T-helper 17 cell (primary cell): ENCODE results near the gene LTO1. TPM values are rescaled to one million over a fixed set of nuclear protein-coding genes. Genes with fewer than 3 reads are reported as not detected.

Source experiments
- ATAC-seq: fragments of 150-1000 bp; cut with Tn5 transposase; 2 replicates; pipeline ENCODE4 v1.10.0; 2021; ENCODE audit warnings: mild to moderate bottlenecking, moderate library complexity
- DNase-seq, 3 donors: peaks; one replicate each; pipeline versions ENCODE4 v3.0.0 to v3.0.0-alpha.2; 2020 to 2021
- H3K9me3 ChIP-seq: one replicate; pipeline ENCODE4 v1.7.0; 2013; ENCODE audit warnings: low read length, mild to moderate bottlenecking; ENCODE audit not compliant: control insufficient read depth, poor library complexity, severe bottlenecking
- H3K27ac Mint-ChIP-seq: one replicate; pipeline ENCODE4 v1.8.0; 2022; ENCODE audit warnings: mild to moderate bottlenecking, moderate library complexity, mixed read lengths
- H3K27me3 Mint-ChIP-seq: one replicate; pipeline ENCODE4 v1.8.0; 2022; ENCODE audit warnings: mixed read lengths
- H3K36me3 Mint-ChIP-seq: one replicate; pipeline ENCODE4 v1.8.0; 2022; ENCODE audit warnings: low read depth, mixed read lengths
- H3K4me1 Mint-ChIP-seq: one replicate; pipeline ENCODE4 v1.8.0; 2022; ENCODE audit warnings: mild to moderate bottlenecking, mixed read lengths
- H3K4me3 Mint-ChIP-seq: one replicate; pipeline ENCODE4 v1.8.0; 2022; ENCODE audit warnings: mild to moderate bottlenecking, moderate library complexity, mixed read lengths
- total RNA-seq, 4 donors: library from RNA in 2 of 4; stranded (reverse) in 2 of 4; gene quantifications; one replicate each; pipeline ENCODE4 v1.2.3 and lab custom pipeline; 2022 to 2026

The LTO1 gene
- total RNA-seq, 2 donors from 2014 or later, result 33.4 to 43.2 TPM

DNA sequence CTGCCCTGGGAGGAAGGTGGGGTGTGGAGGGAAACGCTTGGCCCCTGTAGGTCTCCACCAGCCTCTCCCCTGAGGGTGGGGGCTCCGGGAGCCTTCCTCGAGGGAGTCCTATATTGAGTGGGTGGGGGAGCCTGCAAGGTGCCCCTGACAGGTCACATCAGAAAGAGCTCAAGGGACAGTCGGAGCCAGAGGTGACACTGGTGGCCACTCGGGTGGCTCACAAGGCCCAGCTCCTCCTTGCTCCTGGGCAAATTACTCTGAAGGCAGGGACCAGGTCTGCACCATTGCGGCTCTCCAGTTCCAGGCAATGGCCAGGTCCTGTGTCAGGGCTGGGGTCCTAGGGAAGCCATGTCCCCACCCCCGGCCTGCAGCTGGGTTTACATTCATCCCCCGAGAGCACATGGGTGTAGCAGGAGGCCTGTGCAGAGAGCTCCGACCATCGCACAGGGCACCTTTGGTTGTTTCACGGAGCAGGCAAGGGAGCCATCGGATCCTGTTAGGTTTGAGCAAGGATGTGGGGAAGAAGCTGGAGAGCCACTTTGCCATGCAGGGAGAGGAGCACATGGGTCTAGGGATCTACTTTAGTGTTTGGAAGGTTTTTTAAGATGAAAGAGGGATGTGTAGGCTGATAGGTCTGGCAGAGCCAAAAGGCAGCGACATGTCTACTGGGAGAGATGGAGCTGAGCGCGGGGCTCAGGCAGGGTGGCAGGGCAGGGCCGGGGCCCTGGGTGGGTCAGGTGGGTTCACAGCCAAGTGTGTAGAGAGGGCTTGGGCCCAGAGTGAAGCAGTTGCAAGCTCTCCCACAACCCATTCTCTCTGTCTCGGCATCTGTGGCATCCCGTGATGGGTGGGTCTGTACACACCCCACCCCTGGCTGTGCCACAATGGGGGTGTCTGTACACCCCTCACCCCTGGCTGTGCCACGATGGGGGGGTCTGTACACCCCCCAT, 19.4 kb downstream of the LTO1 start:
- H3K4me3 Mint-ChIP-seq, result peak overlapping the region; percentile 49
- ATAC-seq, result no peak
- no peaks in the 10 kb centered on the region for H3K36me3 Mint-ChIP-seq
- no peak for DNase-seq
- no peaks in the 10 kb centered on the region for H3K27me3 Mint-ChIP-seq
- H3K27ac Mint-ChIP-seq, result no peak overlapping the region
- H3K9me3 ChIP-seq, result no peaks in the 10 kb centered on the region
- H3K4me1 Mint-ChIP-seq, result peaks cover 5% of the 10 kb centered on the region

DNA sequence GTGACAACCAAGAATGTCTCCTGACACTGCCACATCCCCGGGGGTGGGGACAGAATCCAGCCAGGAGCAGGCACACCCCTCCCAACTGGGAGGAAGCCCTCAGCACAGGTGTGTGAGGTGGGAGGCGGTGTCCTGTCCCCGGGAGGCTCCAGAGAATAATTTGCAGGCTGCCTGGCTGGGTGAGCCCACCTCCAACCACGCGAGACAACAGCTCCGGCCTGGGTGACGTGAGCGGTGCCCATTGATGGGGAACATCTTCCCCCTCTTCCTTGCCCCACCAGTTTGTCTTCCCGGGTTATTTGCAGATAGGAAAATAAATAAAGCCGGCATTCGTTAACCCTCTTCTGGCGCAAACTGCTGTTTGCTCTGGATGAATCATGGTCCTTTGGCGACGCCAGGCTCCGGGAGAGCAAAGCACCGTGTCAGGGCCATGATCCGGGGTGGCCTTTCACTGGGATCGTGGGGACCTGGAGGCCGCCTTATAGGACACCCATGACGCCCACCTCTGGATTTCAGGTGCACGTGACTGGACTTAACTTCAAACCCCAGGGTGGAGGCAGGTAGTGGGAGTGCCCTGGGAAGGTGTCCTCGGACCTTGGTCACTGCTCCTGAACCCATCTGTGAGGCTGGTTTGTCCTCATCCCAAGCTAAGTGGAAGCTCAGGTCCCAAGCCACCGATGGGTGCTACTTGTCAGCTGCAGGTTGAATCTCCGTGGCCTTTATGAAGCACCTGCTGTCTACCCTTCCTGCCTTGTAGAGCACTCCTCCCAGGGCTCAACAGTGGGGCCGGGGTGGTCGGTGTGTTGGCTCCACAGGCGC, 20.3 kb downstream of the LTO1 start:
- no peaks in the 10 kb centered on the region for H3K9me3 ChIP-seq
- no peak overlapping the region for H3K27ac Mint-ChIP-seq
- no peak for ATAC-seq
- H3K27me3 Mint-ChIP-seq, result no peaks in the 10 kb centered on the region
- no peaks in the 10 kb centered on the region for H3K36me3 Mint-ChIP-seq
- DNase-seq, result no peak
- peaks cover 5% of the 10 kb centered on the region for H3K4me1 Mint-ChIP-seq
- no peak overlapping the region for H3K4me3 Mint-ChIP-seq

DNA sequence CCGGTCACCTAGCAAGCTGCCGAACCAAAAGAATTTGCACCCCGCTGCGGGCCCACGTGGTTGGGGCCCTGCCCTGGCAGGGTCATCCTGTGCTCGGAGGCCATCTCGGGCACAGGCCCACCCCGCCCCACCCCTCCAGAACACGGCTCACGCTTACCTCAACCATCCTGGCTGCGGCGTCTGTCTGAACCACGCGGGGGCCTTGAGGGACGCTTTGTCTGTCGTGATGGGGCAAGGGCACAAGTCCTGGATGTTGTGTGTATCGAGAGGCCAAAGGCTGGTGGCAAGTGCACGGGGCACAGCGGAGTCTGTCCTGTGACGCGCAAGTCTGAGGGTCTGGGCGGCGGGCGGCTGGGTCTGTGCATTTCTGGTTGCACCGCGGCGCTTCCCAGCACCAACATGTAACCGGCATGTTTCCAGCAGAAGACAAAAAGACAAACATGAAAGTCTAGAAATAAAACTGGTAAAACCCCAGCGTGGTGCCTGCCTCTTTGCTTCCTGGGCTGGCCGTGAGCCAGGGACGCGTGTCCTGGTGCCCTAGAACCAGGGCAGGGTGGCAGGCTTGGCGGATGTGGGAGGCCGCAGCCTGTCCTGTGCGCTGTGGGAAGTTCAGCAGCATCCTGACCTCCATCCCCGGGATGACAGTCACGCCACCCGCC, 21.0 kb downstream of the LTO1 start:
- DNase-seq, result no peak
- ATAC-seq, result no peak
- Mint-ChIP-seq H3K4me3 (no peak overlapping the region), H3K36me3 (no peaks in the 10 kb centered on the region), H3K4me1 (peaks cover 5% of the 10 kb centered on the region), H3K27me3 (no peaks in the 10 kb centered on the region), H3K27ac (no peak overlapping the region)
- H3K9me3 ChIP-seq, result no peaks in the 10 kb centered on the region

DNA sequence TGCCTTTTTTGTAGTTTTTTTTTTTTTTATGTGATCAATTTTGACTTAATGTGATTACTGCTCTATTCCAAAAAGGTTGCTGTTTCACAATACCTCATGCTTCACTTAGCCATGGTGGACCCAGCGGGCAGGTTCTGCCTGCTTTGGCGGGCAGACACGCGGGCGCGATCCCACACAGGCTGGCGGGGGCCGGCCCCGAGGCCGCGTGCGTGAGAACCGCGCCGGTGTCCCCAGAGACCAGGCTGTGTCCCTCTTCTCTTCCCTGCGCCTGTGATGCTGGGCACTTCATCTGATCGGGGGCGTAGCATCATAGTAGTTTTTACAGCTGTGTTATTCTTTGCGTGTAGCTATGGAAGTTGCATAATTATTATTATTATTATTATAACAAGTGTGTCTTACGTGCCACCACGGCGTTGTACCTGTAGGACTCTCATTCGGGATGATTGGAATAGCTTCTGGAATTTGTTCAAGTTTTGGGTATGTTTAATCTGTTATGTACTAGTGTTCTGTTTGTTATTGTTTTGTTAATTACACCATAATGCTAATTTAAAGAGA, 21.7 kb downstream of the LTO1 start:
- no peak overlapping the region for H3K4me3 Mint-ChIP-seq
- DNase-seq (no peak), ATAC-seq (no peak)
- H3K27ac Mint-ChIP-seq, result no peak overlapping the region
- H3K9me3 ChIP-seq, result no peaks in the 10 kb centered on the region
- no peaks in the 10 kb centered on the region for H3K27me3 Mint-ChIP-seq
- H3K36me3 Mint-ChIP-seq, result no peaks in the 10 kb centered on the region
- peaks cover 5% of the 10 kb centered on the region for H3K4me1 Mint-ChIP-seq

DNA sequence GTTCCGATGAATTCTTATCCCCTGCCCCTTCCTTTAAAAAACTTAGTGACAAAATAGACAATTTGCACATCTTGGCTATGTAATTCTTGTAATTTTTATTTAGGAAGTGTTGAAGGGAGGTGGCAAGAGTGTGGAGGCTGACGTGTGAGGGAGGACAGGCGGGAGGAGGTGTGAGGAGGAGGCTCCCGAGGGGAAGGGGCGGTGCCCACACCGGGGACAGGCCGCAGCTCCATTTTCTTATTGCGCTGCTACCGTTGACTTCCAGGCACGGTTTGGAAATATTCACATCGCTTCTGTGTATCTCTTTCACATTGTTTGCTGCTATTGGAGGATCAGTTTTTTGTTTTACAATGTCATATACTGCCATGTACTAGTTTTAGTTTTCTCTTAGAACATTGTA, 22.2 kb downstream of the LTO1 start:
- DNase-seq (no peak), ATAC-seq (no peak)
- H3K9me3 ChIP-seq, result no peaks in the 10 kb centered on the region

DNA sequence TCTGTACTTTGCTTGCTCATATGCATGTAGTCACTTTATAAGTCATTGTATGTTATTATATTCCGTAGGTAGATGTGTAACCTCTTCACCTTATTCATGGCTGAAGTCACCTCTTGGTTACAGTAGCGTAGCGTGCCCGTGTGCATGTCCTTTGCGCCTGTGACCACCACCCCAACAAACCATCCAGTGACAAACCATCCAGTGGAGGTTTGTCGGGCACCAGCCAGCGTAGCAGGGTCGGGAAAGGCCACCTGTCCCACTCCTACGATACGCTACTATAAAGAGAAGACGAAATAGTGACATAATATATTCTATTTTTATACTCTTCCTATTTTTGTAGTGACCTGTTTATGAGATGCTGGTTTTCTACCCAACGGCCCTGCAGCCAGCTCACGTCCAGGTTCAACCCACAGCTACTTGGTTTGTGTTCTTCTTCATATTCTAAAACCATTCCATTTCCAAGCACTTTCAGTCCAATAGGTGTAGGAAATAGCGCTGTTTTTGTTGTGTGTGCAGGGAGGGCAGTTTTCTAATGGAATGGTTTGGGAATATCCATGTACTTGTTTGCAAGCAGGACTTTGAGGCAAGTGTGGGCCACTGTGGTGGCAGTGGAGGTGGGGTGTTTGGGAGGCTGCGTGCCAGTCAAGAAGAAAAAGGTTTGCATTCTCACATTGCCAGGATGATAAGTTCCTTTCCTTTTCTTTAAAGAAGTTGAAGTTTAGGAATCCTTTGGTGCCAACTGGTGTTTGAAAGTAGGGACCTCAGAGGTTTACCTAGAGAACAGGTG, 23.1 kb downstream of the LTO1 start:
- no peaks in the 10 kb centered on the region for H3K9me3 ChIP-seq
- ATAC-seq (no peak), DNase-seq (no peak)
- H3K4me3 Mint-ChIP-seq, result no peak overlapping the region
- peaks cover 3% of the 10 kb centered on the region for H3K4me1 Mint-ChIP-seq
- H3K27me3 Mint-ChIP-seq, result no peaks in the 10 kb centered on the region
- no peaks in the 10 kb centered on the region for H3K36me3 Mint-ChIP-seq
- H3K27ac Mint-ChIP-seq, result no peak overlapping the region

More for the DNA sequence above, 22.2 kb downstream of the LTO1 start:
- H3K27me3 Mint-ChIP-seq, result no peaks in the 10 kb centered on the region
- peaks cover 5% of the 10 kb centered on the region for H3K4me1 Mint-ChIP-seq
- H3K27ac Mint-ChIP-seq, result no peak overlapping the region
- no peak overlapping the region for H3K4me3 Mint-ChIP-seq
- no peaks in the 10 kb centered on the region for H3K36me3 Mint-ChIP-seq

GRCh38 chr11:69650832-69651344, 24.3 kb downstream of the LTO1 start:
- H3K36me3 Mint-ChIP-seq, result no peaks in the 10 kb centered on the region
- ATAC-seq, result no peak
- H3K4me3 Mint-ChIP-seq, result no peak overlapping the region
- peaks cover 3% of the 10 kb centered on the region for H3K4me1 Mint-ChIP-seq
- DNase-seq, result no peak
- no peak overlapping the region for H3K27ac Mint-ChIP-seq
- no peaks in the 10 kb centered on the region for H3K27me3 Mint-ChIP-seq
- no peaks in the 10 kb centered on the region for H3K9me3 ChIP-seq

GRCh38 chr11:69650081-69650831, 24.9 kb downstream of the LTO1 start:
- ATAC-seq (no peak), DNase-seq (no peak)
- Mint-ChIP-seq H3K27ac (no peak overlapping the region), H3K4me3 (no peak overlapping the region), H3K36me3 (no peaks in the 10 kb centered on the region), H3K27me3 (no peaks in the 10 kb centered on the region), H3K4me1 (no peaks in the 10 kb centered on the region)
- no peaks in the 10 kb centered on the region for H3K9me3 ChIP-seq

- Mint-ChIP-seq H3K4me3 (no peak overlapping the region), H3K36me3 (no peaks in the 10 kb centered on the region), H3K27me3 (no peaks in the 10 kb centered on the region), H3K4me1 (no peaks in the 10 kb centered on the region), H3K27ac (no peak overlapping the region)
- H3K9me3 ChIP-seq, result no peaks in the 10 kb centered on the region
- DNase-seq (no peak), ATAC-seq (no peak)
These were observed 25.6 kb downstream of the LTO1 start for GRCh38 chr11:69649576-69649900.

DNA sequence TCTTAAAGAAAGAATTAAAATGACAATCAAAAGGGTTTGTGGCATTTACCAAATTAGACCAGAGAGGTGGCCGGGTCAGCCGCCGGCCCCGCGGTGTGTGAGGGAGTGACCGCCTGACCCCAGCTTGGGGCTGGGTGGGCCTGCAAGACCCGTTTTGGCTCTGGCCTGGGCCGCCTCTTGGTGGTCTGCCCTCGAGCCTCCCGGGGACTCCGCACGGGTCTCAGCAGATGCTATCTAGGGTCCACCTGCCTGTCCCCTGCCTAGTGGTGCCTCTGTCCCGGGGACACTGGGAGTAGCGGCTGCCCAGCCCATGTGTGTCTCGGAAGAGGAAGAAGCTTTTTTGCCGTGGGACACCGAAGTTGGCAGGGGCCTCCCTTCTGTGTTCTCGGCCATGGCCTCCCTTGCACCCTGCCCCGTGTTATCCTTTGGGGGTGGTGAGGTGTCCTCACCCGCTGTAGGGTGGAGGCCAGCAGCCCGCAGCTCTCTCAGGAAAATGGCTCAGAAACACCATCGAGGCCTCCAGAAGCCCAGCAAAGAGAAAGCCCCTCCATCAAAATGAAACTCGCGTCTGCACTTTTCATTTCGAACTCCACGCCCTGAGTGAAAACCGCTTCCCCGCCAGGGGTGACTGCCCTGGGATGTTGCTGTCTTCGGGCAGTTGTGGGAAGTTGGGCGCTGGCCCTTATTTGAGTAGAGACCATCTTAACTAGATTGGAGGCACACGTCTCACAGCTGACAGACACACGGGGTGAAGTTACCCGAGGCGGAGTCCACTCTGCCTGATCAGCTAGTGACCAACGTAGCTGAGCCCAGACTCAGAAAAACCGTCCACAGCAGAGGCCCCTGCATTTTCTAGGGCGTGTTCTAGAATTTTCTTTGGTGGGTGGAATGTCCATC, 26.2 kb downstream of the LTO1 start:
- ATAC-seq (no peak), DNase-seq (no peak)
- no peaks in the 10 kb centered on the region for H3K9me3 ChIP-seq
- H3K27ac Mint-ChIP-seq, result no peak overlapping the region
- H3K36me3 Mint-ChIP-seq, result no peaks in the 10 kb centered on the region
- no peaks in the 10 kb centered on the region for H3K27me3 Mint-ChIP-seq
- H3K4me3 Mint-ChIP-seq, result no peak overlapping the region
- H3K4me1 Mint-ChIP-seq, result no peaks in the 10 kb centered on the region

- H3K27ac Mint-ChIP-seq, result peak overlapping the region; percentile 6
- ATAC-seq, result no peak
- no peak overlapping the region for H3K4me3 Mint-ChIP-seq
These were observed 27.2 kb downstream of the LTO1 start for GRCh38 chr11:69647761-69648497.

More at GRCh38 chr11:69647761-69648497, 27.2 kb downstream of the LTO1 start:
- Mint-ChIP-seq H3K36me3 (no peaks in the 10 kb centered on the region), H3K4me1 (peaks cover 3% of the 10 kb centered on the region), H3K27me3 (no peaks in the 10 kb centered on the region)
- no peak for DNase-seq
- H3K9me3 ChIP-seq, result no peaks in the 10 kb centered on the region
